Measurements from ENCODE around the gene FRZB. TPM values are rescaled to one million over a fixed set of nuclear protein-coding genes. Genes with fewer than 3 reads are reported as not detected.

The FRZB gene
- total RNA-seq, 2 experiments from 2014 or later = not detected

GRCh38 chr2:182814380-182814779 lies 52.1 kb downstream of the FRZB start:
- POLR2A ChIA-PET = no interaction called here
- CTCF ChIA-PET = no interaction called here

GRCh38 chr2:182810087-182810486 lies 56.4 kb downstream of the FRZB start:
- ChIA-PET POLR2A (no interaction called here), CTCF (no interaction called here)

- ChIA-PET CTCF (no interaction called here), POLR2A (no interaction called here)
Observed at GRCh38 chr2:182807319-182807718, 59.1 kb downstream of the FRZB start.

GRCh38 chr2:182804128-182804527 lies 62.3 kb downstream of the FRZB start:
- ChIA-PET POLR2A (no interaction called here), CTCF (no interaction called here)

- ChIA-PET POLR2A (no interaction called here), CTCF (no interaction called here)
Observed at GRCh38 chr2:182798736-182799135, 67.7 kb downstream of the FRZB start.

GRCh38 chr2:182792441-182792840 lies 74.0 kb downstream of the FRZB start:
- ChIA-PET POLR2A (no interaction called here), CTCF (no interaction called here)

GRCh38 chr2:182784777-182785176 lies 81.7 kb downstream of the FRZB start:
- ChIA-PET POLR2A (no interaction called here), CTCF (no interaction called here)

GRCh38 chr2:182784058-182784706 lies 82.3 kb downstream of the FRZB start:
- POLR2A ChIA-PET = no interaction called here
- CTCF ChIA-PET = no interaction called here

Other genes starting within 250 kb of the FRZB start
- gene DNAJC10, start 150.4 kb downstream of the FRZB start, total RNA-seq = 10 to 100 TPM; 71.1 to 74.5 TPM
- gene NCKAP1, start 171.8 kb upstream of the FRZB start, total RNA-seq = 1 to 10 TPM; 7.1 to 7.5 TPM
- 1 to 10 TPM; 3.4 to 3.6 TPM for gene DUSP19, start 212.1 kb upstream of the FRZB start, total RNA-seq

Data from activated CD8-positive, alpha-beta memory T cell treated with anti-CD3 and anti-CD28 coated beads for 36 hours (primary cell).